Stomach (tissue), 9 donors: ENCODE measurements around the gene GALNT2. TPM values are rescaled to one million over a fixed set of nuclear protein-coding genes. Genes with fewer than 3 reads are reported as not detected.

Experiments
- DNase-seq, 2 donors: peaks; one replicate each; pipeline versions ENCODE4 v3.0.0 to v3.0.0-alpha.2; 2013 to 2019
- H3K27ac ChIP-seq, 5 donors: fragments of 200-600 bp in 4 of 5; sonication (generic) in 4 of 5; one replicate each; pipeline ENCODE4 v1.5.1; 2013 to 2019; ENCODE audit warnings: mild to moderate bottlenecking in 1 of 5, moderate library complexity in 1 of 5
- H3K27me3 ChIP-seq, 3 donors: fragments of 200-600 bp; sonication (generic); one replicate each; pipeline ENCODE4 v1.5.1; 2017 to 2019; ENCODE audit warnings: mixed run types in 1 of 3
- H3K36me3 ChIP-seq, 4 donors: fragments of 200-600 bp; sonication (generic); 1 replicate in 3 of 4; 2 replicates in 1 of 4; pipeline ENCODE4 v1.5.1; 2016 to 2019
- H3K4me1 ChIP-seq, 4 donors: fragments of 200-600 bp; sonication (generic); one replicate each; pipeline ENCODE4 v1.5.1; 2016 to 2019
- H3K4me3 ChIP-seq, 4 donors: fragments of 200-600 bp; sonication (generic) in 3 of 4; one replicate each; pipeline ENCODE4 v1.5.1; 2016 to 2019; ENCODE audit warnings: mild to moderate bottlenecking in 1 of 4
- H3K9me3 ChIP-seq, 4 donors: fragments of 200-600 bp; sonication (generic); one replicate each; pipeline ENCODE4 v1.5.1; 2016 to 2019
- EP300 ChIP-seq: sonication (generic); formaldehyde crosslinking; IDR thresholded peaks from one replicate; pipeline ENCODE4 v1.6.1; 2017; ENCODE audit warnings: antibody characterized with exemption
- POLR2A ChIP-seq, 4 donors: fragments of 450-650 bp; IDR thresholded peaks; one replicate each; pipeline ENCODE4 v1.6.1; 2016; ENCODE audit warnings: antibody characterized with exemption in 4 of 4, control low read depth in 2 of 4, mild to moderate bottlenecking in 1 of 4, moderate library complexity in 1 of 4
- POLR2AphosphoS5 ChIP-seq, 3 donors: sonication (generic); formaldehyde crosslinking; IDR thresholded peaks; one replicate each; pipeline ENCODE4 v1.6.1; 2016; ENCODE audit warnings: antibody characterized with exemption in 3 of 3
- WGBS, 5 donors: extraction: QIAGEN DNeasy Blood & Tissue Kit in 3 of 5; methylation state at CpG; one replicate each; pipeline versions ENCODE4 v1.1.5 to v1.1.7; 2013 to 2018; 5-methylcytosine and 5-hydroxymethylcytosine counted together
- intact Hi-C: fragments of 100-400 bp; cut with DNase I; formaldehyde crosslinking; loops from one replicate; pipeline ENCODE4 v1.15.1; 2023; ENCODE audit warnings: low total_unique reads
- polyA plus RNA-seq, 3 donors: library from polyadenylated mRNA; stranded (reverse); fragments of 200-250 nt; gene quantifications; one replicate each; pipeline ENCODE4 v1.2.3, GENCODE V29; 2013
- total RNA-seq, 5 donors: library from RNA; depleted of rRNA; stranded (reverse); fragments of >200 nt; gene quantifications; one replicate each; pipeline versions ENCODE4 v1.1.0 to v1.2.3, GENCODE V29; 2014 to 2016
- TF ChIP-seq, protein P1 (sequence below), 7 experiments: fragments of 450-650 bp in 4 of 7; fragments of 200-600 bp in 3 of 7; sonication (generic) in 3 of 7; IDR thresholded peaks; one replicate each; pipeline ENCODE4 v1.5.1; 2016 to 2019; ENCODE audit warnings: antibody characterized with exemption in 7 of 7, control low read depth in 2 of 7, mild to moderate bottlenecking in 1 of 7
- donor health status: healthy with polysubstance abuse.
- donor health status: Bipolar disorder and iron deficiency.
- donor health status: healthy.

GALNT2 gene
- total and polyA plus RNA-seq, 8 donors = 5.5 to 101 (median 43.1) TPM

DNA sequence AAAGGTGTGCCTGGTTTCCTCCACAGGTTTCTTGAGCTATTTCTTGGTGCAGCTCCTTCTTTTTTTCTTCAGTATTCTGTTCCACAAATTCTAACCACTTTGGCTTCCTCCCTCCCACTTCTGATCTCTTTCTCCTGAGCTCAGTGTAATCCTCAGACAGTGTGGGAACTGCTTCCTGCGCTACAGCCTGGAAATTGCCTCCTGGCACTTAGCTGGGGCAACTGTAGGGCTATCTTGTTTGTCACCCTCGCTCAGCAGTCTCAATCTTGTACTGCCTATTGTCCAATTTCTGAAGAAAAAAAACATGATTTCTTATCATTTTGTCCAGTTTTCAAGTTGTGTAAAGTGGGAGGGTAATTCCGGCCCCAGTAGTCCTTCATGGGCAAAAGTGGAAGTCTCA is 24.0 kb upstream of the GALNT2 start:
- peaks cover 0 to 8% (median 0%) of the 10 kb centered on the region in 3 donors for H3K27me3 ChIP-seq
- no peak for DNase-seq
- TF ChIP-seq, protein P1, sequence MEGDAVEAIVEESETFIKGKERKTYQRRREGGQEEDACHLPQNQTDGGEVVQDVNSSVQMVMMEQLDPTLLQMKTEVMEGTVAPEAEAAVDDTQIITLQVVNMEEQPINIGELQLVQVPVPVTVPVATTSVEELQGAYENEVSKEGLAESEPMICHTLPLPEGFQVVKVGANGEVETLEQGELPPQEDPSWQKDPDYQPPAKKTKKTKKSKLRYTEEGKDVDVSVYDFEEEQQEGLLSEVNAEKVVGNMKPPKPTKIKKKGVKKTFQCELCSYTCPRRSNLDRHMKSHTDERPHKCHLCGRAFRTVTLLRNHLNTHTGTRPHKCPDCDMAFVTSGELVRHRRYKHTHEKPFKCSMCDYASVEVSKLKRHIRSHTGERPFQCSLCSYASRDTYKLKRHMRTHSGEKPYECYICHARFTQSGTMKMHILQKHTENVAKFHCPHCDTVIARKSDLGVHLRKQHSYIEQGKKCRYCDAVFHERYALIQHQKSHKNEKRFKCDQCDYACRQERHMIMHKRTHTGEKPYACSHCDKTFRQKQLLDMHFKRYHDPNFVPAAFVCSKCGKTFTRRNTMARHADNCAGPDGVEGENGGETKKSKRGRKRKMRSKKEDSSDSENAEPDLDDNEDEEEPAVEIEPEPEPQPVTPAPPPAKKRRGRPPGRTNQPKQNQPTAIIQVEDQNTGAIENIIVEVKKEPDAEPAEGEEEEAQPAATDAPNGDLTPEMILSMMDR (IDR thresholded peaks at IDR 0.05) = no peak
- no peaks in the 10 kb centered on the region for H3K36me3 ChIP-seq
- H3K27ac ChIP-seq = no peak overlapping the region
- no peaks in the 10 kb centered on the region for H3K4me1 ChIP-seq
- 69 to 78% (median 77%) methylated on average over 3 of the region's 3 CpGs for WGBS, 5 donors
- no peak overlapping the region for H3K4me3 ChIP-seq
- intact Hi-C loops = no loop called here
- H3K9me3 ChIP-seq = no peaks in the 10 kb centered on the region

GRCh38 chr1:230044729-230045128 is 22.3 kb upstream of the GALNT2 start:
- TF ChIP-seq EP300 = no peak
- TF ChIP-seq, protein P1 (IDR thresholded peaks at IDR 0.05) = no peak
- no peak for TF ChIP-seq POLR2AphosphoS5 (IDR thresholded peaks at IDR 0.05)
- no peak for TF ChIP-seq POLR2A (IDR thresholded peaks at IDR 0.05)
- intact Hi-C loops = no loop called here
- no peak for DNase-seq
- Histone ChIP-seq H3K36me3 (no peaks in the 10 kb centered on the region), H3K27ac (no peak overlapping the region), H3K27me3 (peaks cover 0 to 8% (median 0%) of the 10 kb centered on the region in 3 donors), H3K9me3 (no peaks in the 10 kb centered on the region), H3K4me1 (no peaks in the 10 kb centered on the region), H3K4me3 (no peak overlapping the region)
- WGBS, 5 donors = 84 to 94% (median 92%) methylated on average over 7 of the region's 7 CpGs

DNA sequence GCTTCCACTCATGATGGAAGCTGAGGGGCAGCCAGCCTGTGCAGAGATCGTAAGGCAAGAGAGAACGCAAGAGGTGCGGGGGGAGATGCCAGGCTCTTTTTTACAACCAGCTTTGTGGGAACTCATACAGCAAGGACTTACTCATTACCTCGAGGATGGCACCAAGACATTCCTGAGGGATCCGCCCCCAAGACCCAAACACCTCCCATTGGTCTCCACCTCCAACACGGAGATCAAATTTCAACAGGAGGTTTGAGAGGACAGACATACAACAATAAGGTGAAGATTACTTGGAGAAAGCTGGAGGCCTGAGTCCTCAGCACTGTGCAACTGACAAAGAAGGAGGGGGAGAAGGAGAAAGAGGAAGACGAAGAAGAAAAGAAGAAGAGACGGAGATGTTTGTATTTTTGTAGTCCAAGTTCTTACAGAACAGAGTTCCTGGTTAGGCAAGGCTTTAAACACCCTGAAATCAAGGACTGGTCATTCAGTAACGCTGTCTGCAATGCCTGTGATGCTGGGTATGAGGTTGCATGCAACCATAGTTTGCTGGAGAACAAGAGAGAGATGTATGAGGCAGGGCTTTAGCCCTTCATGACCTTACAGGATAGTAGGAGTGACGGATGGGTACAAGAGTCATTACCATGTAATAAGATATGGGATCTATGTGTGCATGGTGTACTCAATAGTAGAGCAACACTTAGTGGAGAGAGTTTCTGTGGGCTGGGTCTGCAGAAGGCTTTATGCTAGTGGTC is 19.7 kb upstream of the GALNT2 start:
- peaks cover 0 to 8% (median 0%) of the 10 kb centered on the region in 3 donors for H3K27me3 ChIP-seq
- no peaks in the 10 kb centered on the region for H3K36me3 ChIP-seq
- no peaks in the 10 kb centered on the region for H3K4me1 ChIP-seq
- TF ChIP-seq POLR2AphosphoS5 (IDR thresholded peaks at IDR 0.05) (no peak), POLR2A (IDR thresholded peaks at IDR 0.05) (no peak), EP300 (no peak)
- TF ChIP-seq, protein P1 (IDR thresholded peaks at IDR 0.05) = no peak
- H3K4me3 ChIP-seq = no peak overlapping the region
- WGBS, 5 donors = 61 to 70% (median 65%) methylated on average over 10 of the region's 10 CpGs
- H3K27ac ChIP-seq = no peak overlapping the region
- DNase-seq = no peak
- H3K9me3 ChIP-seq = no peaks in the 10 kb centered on the region
- intact Hi-C loops = no loop called here

DNA sequence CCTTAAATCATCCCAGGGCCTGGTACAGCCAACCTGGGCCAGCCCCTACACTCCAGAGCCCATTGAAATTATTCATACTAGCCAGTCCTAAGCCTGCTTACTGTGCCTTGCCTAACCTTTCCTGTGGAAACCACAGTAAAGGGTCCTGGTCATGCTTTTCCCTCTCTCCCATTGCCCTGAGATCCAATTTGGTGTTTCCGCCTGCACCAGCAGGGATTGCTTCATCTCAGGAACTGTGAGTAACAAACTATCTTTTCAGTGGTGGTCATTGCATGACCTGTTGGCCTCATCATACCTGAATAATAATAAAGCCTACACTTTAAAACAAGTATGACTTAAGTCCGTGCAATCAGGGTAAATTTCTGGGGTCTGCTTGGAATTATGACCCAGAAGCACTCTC is 18.7 kb upstream of the GALNT2 start:
- intact Hi-C loops = no loop called here
- 86 to 96% (median 90%) methylated on average over 2 of the region's 2 CpGs for WGBS, 5 donors
- no peaks in the 10 kb centered on the region for H3K9me3 ChIP-seq

More for the DNA sequence above, 18.7 kb upstream of the GALNT2 start:
- TF ChIP-seq POLR2A (IDR thresholded peaks at IDR 0.05) (no peak), POLR2AphosphoS5 (IDR thresholded peaks at IDR 0.05) (no peak), EP300 (no peak)
- TF ChIP-seq, protein P1 (IDR thresholded peaks at IDR 0.05) = no peak
- peaks cover 0 to under 1% (median 0%) of the 10 kb centered on the region in 3 donors for H3K27me3 ChIP-seq
- H3K4me1 ChIP-seq = no peaks in the 10 kb centered on the region
- no peak overlapping the region for H3K27ac ChIP-seq
- no peaks in the 10 kb centered on the region for H3K36me3 ChIP-seq
- no peak for DNase-seq
- H3K4me3 ChIP-seq = no peak overlapping the region
